22Rv1 (cell line): Measurements from ENCODE around the gene ENPP1.

Experiments used
- CTCF ChIP-seq: fragments of 450-650 bp; IDR thresholded peaks from 2 replicates; pipeline ENCODE4 v1.5.1; 2017; ENCODE audit warnings: mild to moderate bottlenecking
- ZFX ChIP-seq: fragments of 450-650 bp; IDR thresholded peaks from 2 replicates; pipeline ENCODE4 v1.6.1; 2017; ENCODE audit warnings: antibody characterized with exemption, borderline replicate concordance

- TF ChIP-seq CTCF, result no peak
- no peak for TF ChIP-seq ZFX
Measured at GRCh38 chr6:131917763-131918649, 110.2 kb downstream of the ENPP1 start.
